NCI-H524 (cell line): ENCODE measurements around the gene MED9.

Source experiments
- DNase-seq, 2 experiments: peaks; one replicate each; lab custom pipeline; 2025; lab: John Stamatoyannopoulos, UW

The MED9 gene

DNA sequence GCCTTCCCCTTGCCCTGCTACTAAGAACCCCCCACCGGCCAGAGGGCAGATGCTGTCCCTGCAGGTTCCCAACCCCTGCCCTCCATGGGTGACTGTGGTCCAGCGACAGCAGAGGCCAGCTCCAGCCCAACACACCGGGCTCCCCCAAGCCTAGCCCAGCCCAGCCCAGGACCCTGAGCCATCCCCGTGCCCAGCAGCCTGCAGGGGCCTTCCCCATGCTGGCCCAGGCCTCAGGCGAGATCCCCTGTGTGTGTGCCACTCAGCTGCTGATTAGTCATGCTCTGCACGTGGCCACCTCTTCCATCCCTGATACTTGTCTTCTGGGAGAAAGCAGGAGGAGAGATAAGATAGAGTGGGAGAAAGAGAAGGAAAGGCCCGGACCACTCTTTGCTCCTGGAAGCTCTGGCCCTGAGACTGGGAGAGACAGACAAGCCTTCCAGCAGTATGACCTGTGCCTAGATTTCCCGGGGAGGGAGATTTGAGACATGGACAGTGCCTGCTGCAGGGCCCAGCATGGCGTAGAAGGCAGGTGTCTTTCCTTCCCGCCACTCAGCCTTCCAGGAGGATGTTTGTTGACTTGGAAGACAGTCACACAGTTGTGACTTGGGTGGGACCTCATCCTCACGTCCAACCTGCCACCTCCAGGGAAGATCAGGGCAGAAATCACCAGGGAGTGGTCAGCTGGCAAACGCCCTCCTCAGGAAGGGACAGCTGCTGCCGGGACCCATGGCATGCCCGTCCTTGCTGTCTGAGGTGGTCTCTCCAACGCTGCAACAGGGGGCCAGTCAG is 60.7 kb downstream of the MED9 start:
- DNase-seq: no peak

DNA sequence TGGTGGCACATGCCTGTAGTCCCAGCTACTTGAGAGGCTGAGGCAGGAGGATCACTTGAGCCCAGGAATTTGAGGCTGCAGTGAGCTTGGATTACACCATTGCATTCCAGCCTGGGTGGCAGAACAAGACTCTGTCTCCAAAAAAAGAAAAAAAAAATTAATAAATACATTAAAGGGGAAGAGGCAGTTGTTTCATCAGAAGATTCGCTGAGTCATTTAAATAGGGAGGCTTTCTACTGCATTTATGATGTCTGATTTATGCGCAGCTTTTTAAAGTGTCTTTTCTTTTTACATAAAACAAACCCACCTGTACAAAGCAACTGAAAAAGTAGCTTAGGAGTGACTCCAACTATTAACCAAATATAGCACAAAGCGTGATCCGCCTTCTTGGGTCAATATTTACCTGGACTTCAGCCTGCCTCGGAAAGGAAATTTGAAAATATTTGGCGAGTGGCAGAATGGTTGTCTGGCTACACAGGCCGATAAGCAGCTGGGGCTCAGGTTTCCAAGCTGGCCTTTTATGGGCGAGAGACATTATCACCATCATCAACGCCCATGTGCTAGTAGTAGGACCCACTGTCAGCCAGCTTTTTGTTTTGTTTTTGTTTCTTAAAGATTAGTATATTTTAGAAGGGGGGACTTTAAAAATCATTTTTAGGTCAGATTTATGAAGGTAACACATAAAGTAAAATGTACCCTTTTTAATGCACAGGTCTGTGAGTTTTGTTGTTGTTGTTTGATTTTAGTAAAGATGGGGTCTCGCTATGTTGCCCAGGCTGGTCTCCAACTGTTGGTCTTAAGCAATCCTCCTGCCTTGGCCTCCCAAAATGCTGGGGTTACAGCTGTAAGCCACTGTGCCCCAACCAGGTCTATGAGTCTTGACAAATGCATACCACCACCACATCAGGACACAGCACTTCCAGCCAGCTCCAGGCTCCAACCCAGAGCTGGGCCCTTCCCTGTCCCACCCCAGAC is 61.9 kb downstream of the MED9 start:
- peak in 1 of 2 experiments; percentile 35 for DNase-seq

DNA sequence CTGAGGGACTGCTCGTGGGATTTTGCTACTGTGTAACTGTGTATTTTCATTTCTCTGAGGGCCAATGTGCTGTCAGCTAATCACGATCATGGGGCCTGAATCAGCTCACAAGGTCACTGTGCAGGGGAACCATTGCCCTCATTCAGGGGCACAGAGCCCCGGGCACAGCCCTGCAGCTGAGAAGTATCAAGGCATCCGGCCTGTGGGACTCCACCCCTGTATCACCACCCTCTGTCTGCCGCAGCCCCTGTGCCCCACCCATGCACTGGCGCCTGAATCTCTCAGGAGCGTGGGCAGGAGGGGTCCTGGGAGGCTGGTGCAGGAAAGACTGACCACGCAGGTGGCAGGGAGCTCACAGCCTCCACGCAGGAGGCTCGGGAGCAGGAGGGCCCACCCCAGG is 62.8 kb downstream of the MED9 start:
- DNase-seq: no peak

DNA sequence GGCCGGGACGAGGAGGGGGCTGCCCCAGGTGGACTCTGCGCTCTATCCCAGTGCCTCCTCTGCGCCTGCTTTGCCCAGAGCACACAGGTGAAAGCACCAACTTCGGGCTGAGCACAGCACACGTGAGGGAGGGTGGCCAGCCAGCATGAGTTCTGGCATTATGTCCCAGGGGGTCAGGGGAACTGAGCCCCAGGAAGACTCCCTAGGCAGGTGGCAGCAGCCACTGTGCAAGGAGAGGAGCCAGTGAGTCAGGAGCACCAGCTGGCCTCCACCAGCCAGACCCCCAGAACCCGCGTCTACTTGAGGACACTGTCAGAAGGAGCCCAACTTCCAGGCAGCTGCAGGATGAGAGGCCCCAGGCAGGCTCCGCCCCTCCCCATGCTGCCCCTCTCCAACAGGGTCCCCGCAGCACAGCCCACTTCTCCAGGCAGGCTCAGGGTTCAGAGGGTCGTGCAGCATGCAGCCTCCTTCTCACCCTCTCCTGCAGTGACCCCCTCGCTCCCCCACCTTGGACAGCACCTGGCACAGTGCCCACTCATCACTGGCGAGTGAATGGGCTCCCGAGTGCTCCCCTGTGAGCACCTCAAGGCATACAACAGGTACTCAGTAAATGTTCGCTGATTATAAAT is 63.6 kb downstream of the MED9 start:
- peak in 1 of 2 experiments; percentile 76 for DNase-seq

DNA sequence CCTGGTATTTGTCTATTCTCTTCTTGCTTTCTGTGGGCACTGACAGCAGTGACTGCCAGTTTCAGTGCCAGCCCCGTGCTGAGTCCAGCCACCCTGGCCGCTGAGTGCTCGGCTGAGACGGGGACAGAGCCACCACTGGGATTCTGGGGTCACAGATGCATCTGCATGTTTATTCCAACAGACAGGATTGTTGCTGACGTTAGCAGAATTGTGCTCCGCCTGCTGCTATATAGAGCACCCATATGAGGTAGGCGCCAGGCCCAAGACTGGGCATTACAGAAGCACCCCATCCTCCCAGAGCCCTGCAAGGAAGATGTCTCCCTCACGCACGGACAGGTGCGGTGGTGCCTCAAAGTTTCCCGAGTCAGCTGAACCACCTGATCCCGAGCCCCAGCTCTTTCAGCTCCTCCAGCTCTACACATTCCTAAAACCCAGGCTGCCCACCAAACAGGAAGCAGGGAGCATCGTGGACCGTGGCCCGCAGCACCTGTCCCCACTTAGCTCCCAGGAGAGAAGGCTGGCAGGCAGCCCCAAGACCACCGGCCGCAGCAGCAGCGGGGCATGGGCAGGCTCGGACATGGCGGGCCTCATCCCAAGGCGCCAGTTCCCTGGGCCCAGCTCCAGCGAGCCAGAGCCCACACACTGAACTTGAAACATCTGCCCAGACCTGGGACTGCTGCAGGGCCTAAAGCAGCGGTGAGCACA is 64.3 kb downstream of the MED9 start:
- DNase-seq: no peak

DNA sequence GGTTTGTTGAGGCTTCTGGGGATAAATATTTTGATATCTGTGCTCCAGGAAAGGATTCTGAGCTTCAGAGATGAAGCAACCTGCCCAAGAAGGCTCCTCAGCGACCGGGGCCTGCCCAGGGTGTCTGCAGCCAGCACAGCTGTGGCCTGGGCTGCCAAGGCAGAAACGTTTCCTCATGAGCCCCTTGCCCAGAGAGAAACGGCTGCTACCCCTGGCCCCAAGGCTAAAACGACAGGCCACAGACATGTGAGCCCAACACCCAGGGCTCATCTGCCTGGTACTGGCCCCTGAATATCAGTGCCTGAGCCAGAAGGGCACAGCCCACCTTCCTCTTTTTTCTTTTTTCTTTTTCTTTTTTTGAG is 64.8 kb downstream of the MED9 start:
- DNase-seq: no peak
